GM19035 (cell line): ENCODE results near the gene CR1.
"Not testable (repeated sequence)": the region's sequence is repeated elsewhere in the genome, so short reads cannot be mapped to it uniquely, and the experiment has no call there.

ENCODE experiments used
- ATAC-seq: cut with Tn5 transposase; IDR thresholded peaks from one replicate; pipeline ENCODE4 v1.9.1; 2021; ENCODE audit not compliant: unreplicated experiment

The CR1 gene

GRCh38 chr1:207670192-207670591 is 174.2 kb downstream of the CR1 start:
- peak; percentile 89 for ATAC-seq

DNA sequence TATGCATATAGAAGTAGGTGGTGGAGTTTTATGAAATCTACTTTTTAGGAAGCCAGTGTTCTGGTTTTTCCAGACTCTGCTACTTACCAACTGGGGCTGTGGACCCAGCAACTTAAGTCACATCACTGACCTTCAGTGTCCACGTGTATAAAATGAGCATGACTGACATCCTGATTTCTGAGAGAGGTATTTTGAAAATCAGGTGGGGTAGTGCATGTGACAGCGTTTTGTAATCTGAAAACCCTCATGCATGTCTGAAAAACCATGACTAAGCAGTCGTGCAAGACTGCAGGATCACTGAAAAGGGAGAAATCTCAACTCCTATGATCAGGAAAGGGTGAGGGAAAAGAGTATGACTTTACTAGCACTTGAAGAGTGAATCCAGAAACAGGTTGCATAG is 175.0 kb downstream of the CR1 start:
- no peak for ATAC-seq

DNA sequence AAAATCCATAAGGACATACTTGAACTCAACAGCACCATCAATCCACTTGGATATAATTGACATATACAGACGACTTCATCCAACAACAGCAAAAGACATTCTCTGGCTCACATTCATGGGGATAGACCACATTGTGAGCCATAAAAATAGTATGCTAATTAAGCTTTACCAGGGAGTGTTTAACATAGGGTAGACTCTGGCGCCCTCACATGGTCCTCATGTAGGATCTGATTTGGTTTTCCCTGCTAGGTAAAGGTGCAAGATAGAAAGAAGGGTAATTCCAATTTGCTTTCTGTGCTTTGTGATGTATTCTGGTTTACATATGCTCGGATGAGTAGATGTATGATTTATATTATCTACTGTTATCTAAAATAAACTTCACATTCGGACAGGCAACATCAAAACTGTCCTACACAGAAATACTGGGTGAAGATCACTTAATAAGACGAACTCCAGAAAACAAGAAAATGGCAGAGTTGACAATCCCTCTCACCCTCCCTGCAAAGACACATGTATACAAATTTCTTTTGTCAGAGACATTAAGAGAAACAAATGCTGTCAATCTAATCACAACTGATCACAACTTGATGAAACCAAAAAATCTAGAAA is 176.7 kb downstream of the CR1 start:
- ATAC-seq, result no peak

GRCh38 chr1:207673399-207673798 is 177.4 kb downstream of the CR1 start:
- ATAC-seq, result no peak

- ATAC-seq, result no peak
Measured at GRCh38 chr1:207676153-207676552, 180.2 kb downstream of the CR1 start.

DNA sequence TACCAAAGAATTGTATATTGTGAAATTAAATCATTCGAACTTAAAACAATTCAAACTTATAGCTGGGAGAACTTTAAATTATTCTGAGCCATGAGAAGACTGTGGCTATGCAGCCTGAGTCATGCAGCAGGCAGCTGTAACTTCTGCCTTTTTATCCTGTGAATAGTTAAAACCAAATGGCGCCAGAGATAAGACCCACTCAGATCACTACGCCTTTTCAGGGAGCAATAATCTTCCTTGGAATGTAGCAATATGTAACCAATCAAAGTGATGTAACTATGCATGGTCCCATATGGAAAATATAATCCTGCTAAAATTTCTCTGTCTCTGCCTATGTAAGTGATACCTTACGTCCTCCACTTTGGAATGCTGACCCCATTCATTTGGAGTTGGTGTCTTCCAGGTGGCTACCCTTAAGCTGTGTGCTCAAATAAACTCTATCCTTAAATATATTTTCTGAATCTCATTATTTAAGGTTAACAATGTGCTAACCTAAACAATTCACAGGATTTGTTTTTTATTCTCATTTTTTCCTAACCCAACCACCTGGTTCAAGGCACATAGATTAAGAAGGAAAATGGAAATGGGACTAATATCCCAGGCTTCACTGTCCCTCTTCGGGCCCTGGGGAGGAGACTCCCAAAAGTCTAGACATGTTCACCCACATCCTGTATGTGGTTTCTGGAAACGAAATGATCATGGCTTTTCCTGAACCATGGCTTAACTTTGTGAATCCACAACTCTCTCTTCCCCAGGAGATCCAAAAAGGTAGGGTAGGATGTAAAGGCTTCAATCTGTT is 184.8 kb downstream of the CR1 start:
- ATAC-seq, result not testable (repeated sequence)

- not testable (repeated sequence) for ATAC-seq
Measured at GRCh38 chr1:207682872-207683434, 187.0 kb downstream of the CR1 start.

- ATAC-seq, result not testable (repeated sequence)
Measured at GRCh38 chr1:207690551-207690950, 194.6 kb downstream of the CR1 start.

- ATAC-seq, result no peak
Measured at GRCh38 chr1:207691010-207691409, 195.1 kb downstream of the CR1 start.
